Measurements from ENCODE around the gene SLC30A10. TPM values are rescaled to one million over a fixed set of nuclear protein-coding genes. Genes with fewer than 3 reads are reported as not detected.
A peak's percentile ranks its signal among the peaks of the same experiment; 100 is the strongest.
"Not testable (repeated sequence)": the region's sequence is repeated elsewhere in the genome, so short reads cannot be mapped to it uniquely, and the experiment has no call there.

Gene SLC30A10
- total RNA-seq (2014; rRNA removed; shearing (Covaris generic)), result 0.15 and 0.17 TPM in 2 replicates

DNA sequence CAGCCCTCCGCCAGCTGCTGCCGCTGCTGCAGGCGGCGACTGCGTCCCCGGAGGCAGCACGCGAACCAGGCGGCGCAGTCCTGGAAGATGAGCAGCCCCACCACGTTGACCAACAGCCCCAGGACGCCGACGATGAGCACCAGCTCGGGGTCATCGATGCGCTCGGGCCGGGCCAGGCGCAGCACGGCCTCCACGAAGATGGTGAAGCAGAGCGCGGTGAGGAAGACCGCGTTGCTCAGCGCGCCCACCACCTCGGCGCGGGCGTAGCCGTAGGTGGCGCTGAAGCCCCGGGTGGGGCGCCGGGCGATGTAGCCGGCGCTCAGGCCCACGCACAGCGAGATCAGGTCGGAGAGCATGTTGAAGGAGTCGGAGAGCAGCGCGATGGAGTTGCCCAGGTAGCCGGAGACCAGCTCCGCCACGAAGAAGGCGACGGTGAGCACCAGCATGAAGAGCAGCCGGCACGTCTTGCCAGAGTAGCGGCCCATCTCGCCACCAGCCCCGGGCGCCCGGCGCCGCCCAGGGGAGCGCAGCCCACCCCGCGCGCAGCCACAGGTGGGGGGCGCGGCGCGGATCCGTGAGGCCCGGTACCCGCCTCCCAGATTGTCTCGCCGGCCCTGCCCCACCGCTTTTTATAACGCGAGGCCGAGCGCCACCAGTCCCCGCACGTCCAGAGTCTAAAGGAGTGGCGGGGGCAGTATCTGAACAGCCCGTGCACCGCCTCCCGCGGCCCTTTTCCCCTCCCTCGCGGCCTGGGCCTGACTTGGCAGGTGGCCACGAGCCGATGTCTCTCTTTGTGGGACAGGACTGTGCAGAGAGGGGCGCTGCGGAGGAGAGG lies at the start of gene SLC30A10:
Gene SLC30A10, minus strand, starts transcription at position 602 of the 835 bp plus-strand sequence. Its CDS starts 117 bp downstream, at position 485.
- H3K27me3 ChIP-seq (ENCODE audit: control insufficient read depth, insufficient read depth, low read length), result peaks cover 36% of the 10 kb centered on the region
- DNase-seq, result peak; percentile 81
- peak within 1 kb of the TSS; percentile 61 for H3K4me3 ChIP-seq (ENCODE audit: insufficient read depth, low read depth, low read length)
- no peaks in the 10 kb centered on the region for H3K36me3 ChIP-seq (replicated peaks; ENCODE audit: control insufficient read depth, insufficient read depth, low read length)

DNA sequence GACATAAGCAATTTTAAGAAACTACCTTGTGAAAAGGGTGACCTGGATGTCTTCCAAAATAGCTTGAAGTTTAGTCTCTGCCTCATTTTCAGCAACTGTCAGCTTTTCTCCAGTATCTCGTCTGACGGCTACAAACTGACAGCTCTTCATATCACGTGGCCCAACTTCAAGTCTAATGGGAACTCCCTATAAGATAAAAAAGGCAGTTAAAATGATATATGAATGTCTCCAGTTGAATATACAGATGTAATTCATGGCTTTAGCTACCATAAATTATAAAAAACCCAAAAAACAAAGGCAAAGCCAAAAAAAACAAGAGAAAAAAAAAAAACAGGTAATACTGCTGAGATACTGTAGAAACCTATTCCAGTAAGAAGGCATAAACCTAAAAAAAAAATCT lies 44.9 kb upstream of the SLC30A10 start:
- H3K36me3 ChIP-seq (replicated peaks; ENCODE audit: control insufficient read depth, insufficient read depth, low read length), result peaks cover 7% of the 10 kb centered on the region
- no peak for DNase-seq
- no peak overlapping the region for H3K4me3 ChIP-seq (ENCODE audit: insufficient read depth, low read depth, low read length)
- no peaks in the 10 kb centered on the region for H3K27me3 ChIP-seq (ENCODE audit: control insufficient read depth, insufficient read depth, low read length)

DNA sequence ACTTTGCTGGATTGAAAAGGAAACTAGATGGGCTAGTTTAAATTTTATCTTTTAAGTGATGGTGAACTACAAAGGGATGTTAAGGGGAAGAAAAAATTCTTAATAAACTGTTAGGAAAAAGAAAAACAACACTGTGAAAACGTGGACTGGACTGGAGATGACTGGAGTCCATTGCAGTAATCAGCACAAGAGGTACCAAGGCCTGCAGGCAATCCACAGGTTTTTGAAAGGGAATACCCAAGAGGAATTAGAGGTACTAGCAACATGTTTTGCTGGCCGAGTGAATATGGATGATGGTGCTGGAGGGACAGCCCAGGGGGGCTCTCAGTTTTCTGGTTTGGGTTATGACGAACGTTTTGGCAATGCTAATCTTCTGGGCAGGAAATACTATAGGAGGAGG lies 39.0 kb upstream of the SLC30A10 start:
- DNase-seq, result no peak
- no peaks in the 10 kb centered on the region for H3K27me3 ChIP-seq (ENCODE audit: control insufficient read depth, insufficient read depth, low read length)
- no peak overlapping the region for H3K4me3 ChIP-seq (ENCODE audit: insufficient read depth, low read depth, low read length)
- peaks cover 4% of the 10 kb centered on the region for H3K36me3 ChIP-seq (replicated peaks; ENCODE audit: control insufficient read depth, insufficient read depth, low read length)

DNA sequence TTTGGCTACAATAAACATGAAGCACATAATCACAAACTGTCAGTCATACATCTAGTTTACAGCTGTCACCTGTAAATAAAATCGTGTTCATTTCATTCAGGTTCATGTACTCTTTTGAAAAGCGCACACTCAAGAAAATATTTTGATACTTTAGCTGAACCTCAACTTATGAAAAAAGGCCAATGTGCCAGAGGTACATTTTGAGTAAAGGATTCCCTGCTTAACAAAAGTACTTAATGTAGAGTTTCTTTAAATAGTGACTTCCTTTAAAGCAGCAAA lies 37.7 kb upstream of the SLC30A10 start:
- H3K4me3 ChIP-seq (ENCODE audit: insufficient read depth, low read depth, low read length), result no peak overlapping the region
- DNase-seq, result no peak
- H3K27me3 ChIP-seq (ENCODE audit: control insufficient read depth, insufficient read depth, low read length), result no peaks in the 10 kb centered on the region
- peaks cover 4% of the 10 kb centered on the region for H3K36me3 ChIP-seq (replicated peaks; ENCODE audit: control insufficient read depth, insufficient read depth, low read length)

DNA sequence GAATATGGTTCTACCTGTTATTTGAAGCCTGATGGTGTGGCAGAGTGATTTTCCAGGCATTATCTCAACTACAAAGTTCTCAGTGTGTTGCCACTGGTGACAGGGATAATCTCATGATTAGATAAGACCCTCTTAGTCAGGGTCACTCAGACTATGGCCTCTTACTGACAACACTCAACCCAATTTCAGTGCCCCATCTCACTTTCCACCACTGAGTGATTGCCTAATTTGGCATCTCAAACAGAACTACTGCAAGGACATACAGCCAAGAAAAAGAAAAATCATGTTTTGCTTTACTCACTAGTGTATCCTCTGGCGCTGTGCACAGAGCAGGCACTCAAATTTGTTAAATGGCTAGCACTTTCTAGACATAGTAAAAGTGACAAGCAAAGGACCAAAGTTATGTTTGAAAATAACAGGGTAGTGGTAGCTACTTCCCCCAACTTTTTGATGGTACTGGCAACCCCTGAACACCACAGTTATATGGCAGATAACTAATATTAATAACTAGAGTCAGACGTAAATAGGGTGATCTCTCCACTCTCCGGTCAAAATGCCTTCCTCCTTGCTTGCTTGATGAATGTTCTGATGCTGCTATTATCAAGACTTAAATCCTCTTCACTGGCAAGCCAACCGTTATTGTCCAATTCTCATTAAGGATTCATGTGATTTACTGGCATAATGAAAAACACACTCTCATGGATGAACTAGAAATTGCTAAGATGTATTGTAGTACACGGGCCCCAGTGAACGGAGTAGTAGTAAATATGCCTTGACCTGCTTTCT lies 37.1 kb upstream of the SLC30A10 start:
- peaks cover 4% of the 10 kb centered on the region for H3K36me3 ChIP-seq (replicated peaks; ENCODE audit: control insufficient read depth, insufficient read depth, low read length)
- no peak overlapping the region for H3K4me3 ChIP-seq (ENCODE audit: insufficient read depth, low read depth, low read length)
- no peak for DNase-seq

DNA sequence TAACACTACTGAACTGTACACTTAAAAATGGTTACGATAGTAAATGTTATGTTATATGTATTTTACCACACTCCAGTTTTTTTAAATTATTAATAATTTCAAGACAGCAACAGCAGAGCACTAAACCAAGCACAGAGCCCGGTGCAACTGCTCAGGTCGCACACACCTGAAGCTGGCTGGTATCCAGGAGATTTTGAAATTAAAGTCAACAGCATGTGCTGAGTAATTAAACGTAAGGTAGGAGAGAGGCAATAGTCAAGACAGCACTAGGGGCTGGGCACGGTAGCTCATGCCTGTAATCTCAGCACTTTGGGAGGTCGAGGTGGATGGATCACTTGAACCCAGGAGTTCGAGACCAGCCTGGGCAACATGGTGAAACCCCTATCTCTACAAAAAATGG lies 35.1 kb upstream of the SLC30A10 start:
- H3K4me3 ChIP-seq (ENCODE audit: insufficient read depth, low read depth, low read length), result no peak overlapping the region
- H3K27me3 ChIP-seq (ENCODE audit: control insufficient read depth, insufficient read depth, low read length), result no peaks in the 10 kb centered on the region
- DNase-seq, result no peak
- H3K36me3 ChIP-seq (replicated peaks; ENCODE audit: control insufficient read depth, insufficient read depth, low read length), result no peaks in the 10 kb centered on the region

More for the DNA sequence above, 37.1 kb upstream of the SLC30A10 start:
- H3K27me3 ChIP-seq (ENCODE audit: control insufficient read depth, insufficient read depth, low read length), result no peaks in the 10 kb centered on the region

DNA sequence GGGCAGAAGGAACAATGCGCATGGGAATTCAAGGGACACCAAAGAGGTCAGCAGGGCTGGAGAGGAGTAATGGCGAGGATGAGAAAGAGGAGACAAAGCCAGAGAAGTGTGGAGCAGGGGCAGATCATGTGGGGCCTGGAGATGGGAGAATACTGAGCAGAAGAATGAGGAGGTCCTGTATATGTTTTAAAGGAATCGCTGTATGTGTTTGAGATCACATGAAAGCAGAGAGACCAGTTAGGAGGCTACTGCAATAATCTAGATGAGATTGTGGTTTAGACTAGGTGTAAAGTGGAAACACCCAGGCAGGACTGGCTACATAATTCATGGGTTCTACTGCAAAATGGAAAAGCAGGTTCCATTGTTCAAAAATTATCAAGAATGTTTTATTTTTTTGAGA lies 33.3 kb upstream of the SLC30A10 start:
- Histone ChIP-seq H3K36me3 (replicated peaks; ENCODE audit: control insufficient read depth, insufficient read depth, low read length) (no peaks in the 10 kb centered on the region), H3K27me3 (ENCODE audit: control insufficient read depth, insufficient read depth, low read length) (no peaks in the 10 kb centered on the region), H3K4me3 (ENCODE audit: insufficient read depth, low read depth, low read length) (no peak overlapping the region)
- no peak for DNase-seq

DNA sequence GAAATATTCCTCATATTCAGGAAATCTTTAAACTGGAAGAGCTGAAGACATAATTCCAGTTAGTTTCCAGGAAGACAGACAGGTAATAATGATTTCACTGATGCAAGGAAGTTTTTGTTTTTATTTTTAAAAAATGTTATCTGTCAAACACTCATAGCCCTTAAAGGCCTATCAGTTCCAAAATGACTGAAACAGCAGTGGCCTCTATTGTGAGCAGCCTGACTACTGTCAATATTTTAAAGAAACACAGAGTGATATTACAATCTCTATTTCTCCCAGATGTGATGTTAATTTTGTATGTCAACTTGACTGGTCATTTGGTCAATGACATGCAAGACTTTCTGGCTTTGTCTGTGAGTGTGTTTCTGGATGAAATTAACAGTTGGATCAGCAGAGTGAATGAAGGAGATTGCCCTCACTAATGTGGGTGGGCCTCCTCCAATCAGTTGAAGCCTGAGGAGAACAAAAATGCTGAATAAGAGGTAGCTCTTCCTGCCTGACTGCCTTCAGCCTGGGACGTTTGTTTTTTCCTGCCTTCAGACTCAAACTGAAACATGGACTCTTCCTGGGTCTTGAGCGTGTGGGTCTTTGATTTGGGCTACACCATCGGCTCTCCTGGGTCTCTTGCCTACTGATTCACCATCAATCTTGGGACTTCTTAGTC lies 31.3 kb upstream of the SLC30A10 start:
- Histone ChIP-seq H3K27me3 (ENCODE audit: control insufficient read depth, insufficient read depth, low read length) (no peaks in the 10 kb centered on the region), H3K4me3 (ENCODE audit: insufficient read depth, low read depth, low read length) (no peak overlapping the region), H3K36me3 (replicated peaks; ENCODE audit: control insufficient read depth, insufficient read depth, low read length) (no peaks in the 10 kb centered on the region)
- DNase-seq, result no peak

DNA sequence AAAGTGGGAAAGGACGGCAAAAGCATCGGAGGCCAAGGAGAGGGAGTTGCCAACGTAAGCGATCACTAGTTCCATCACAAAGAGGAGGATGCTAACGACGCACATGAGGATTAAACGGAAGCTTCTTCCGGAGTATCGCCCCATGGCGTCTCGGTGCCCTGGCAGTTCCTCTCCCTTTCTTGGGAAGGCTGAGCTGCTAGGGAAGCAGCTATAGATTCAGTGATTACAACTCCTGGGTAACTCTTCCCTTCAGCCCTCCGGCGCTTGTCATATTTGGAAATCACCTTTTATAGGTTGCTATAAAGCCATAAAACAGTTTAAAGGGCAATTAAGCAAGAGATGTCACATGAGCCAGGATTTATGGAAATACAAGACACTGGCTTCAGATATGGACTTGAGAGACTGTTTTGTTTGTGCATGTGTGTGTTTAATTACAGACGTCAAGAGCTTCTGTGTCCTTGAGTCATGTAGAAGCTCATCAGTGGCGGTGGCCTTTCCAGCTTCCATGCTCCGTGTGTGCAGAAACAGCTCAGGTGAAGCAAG lies 30.6 kb upstream of the SLC30A10 start:
- no peak overlapping the region for H3K4me3 ChIP-seq (ENCODE audit: insufficient read depth, low read depth, low read length)
- no peaks in the 10 kb centered on the region for H3K36me3 ChIP-seq (replicated peaks; ENCODE audit: control insufficient read depth, insufficient read depth, low read length)
- no peaks in the 10 kb centered on the region for H3K27me3 ChIP-seq (ENCODE audit: control insufficient read depth, insufficient read depth, low read length)
- DNase-seq, result no peak

DNA sequence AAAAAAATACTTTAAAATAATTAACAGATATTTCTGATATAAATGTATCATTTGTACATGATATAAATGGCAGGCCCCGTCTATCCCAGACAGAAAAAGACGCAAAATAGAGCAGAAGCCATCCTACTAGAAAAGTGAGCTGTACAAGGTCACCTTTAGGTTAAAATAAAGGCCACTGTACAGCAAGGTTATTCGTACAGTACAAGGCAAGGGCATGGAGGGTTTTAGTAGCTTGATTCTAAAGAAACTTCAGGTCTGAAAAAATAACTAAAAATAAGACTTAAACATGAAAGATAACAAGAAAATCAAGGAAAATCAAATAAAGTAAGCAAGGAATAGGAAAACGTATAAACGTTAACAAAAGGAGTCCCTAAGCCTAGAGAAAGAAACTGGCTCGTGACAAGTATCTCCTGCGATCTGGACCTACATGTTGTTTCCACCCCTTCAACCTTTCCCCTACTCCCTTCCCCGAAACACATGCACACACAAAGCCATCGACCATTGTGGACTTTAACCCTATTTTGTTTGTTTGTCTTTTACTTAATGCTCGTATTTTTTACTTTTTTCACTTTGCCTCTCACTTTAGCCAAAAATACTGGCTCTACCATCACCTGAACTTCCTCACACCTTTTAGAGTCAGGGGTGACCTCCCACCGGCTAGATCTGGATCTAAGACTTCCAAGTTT lies 26.5 kb upstream of the SLC30A10 start:
- Histone ChIP-seq H3K27me3 (ENCODE audit: control insufficient read depth, insufficient read depth, low read length) (no peaks in the 10 kb centered on the region), H3K36me3 (replicated peaks; ENCODE audit: control insufficient read depth, insufficient read depth, low read length) (no peaks in the 10 kb centered on the region), H3K4me3 (ENCODE audit: insufficient read depth, low read depth, low read length) (no peak overlapping the region)
- no peak for DNase-seq

DNA sequence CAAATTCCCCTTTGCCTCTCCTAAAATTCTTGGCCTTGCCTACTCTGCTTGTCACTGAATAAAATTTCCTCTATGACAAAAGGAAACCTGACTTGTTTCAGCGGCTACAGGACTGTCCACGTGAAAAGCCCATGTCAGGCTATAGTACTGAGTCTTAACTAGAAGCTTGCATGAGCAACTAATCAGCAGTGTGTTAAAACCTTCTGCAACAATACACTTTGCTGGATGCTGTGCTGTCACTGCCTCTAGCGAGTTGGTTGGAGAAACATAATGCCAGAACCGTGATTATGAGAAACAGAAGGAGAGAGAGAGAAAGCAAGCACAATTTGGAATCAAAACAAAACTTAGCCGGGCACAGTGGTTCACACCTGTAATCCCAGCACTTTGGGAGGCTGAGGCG lies 25.7 kb upstream of the SLC30A10 start:
- H3K4me3 ChIP-seq (ENCODE audit: insufficient read depth, low read depth, low read length), result no peak overlapping the region

DNA sequence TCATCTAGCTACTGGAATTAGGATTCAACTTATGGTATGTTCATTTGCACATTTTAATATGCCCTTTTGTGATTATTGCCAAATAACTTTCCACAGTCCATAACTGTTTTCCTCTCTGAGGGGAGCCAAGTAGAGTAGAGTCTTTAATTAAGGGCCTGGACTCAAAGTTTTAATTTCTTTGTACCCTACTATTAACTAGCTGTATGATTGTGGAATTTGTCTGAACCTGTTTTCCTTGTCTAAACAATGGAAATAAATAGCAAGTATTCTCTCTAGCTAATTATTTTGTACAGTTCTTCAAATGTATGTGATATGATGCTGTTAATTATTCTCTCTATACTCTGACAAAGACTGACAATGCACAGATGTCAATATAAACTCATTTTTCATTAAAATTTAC lies 24.0 kb upstream of the SLC30A10 start:
- no peak overlapping the region for H3K4me3 ChIP-seq (ENCODE audit: insufficient read depth, low read depth, low read length)
- no peak for DNase-seq
- H3K27me3 ChIP-seq (ENCODE audit: control insufficient read depth, insufficient read depth, low read length), result no peaks in the 10 kb centered on the region
- no peaks in the 10 kb centered on the region for H3K36me3 ChIP-seq (replicated peaks; ENCODE audit: control insufficient read depth, insufficient read depth, low read length)

More for the DNA sequence above, 25.7 kb upstream of the SLC30A10 start:
- DNase-seq, result no peak
- Histone ChIP-seq H3K27me3 (ENCODE audit: control insufficient read depth, insufficient read depth, low read length) (no peaks in the 10 kb centered on the region), H3K36me3 (replicated peaks; ENCODE audit: control insufficient read depth, insufficient read depth, low read length) (no peaks in the 10 kb centered on the region)

DNA sequence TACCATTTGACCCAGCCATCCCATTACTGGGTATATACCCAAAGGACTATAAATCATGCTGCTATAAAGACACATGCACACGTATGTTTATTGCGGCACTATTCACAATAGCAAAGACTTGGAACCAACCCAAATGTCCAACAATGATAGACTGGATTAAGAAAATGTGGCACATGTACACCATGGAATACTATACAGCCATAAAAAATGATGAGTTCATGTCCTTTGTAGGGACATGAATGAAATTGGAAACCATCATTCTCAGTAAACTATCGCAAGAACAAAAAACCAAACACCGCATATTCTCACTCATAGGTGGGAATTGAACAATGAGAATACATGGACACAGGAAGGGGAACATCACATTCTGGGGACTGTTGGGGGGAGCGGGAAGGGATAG lies 20.9 kb upstream of the SLC30A10 start:
- not testable (repeated sequence) for H3K27me3 ChIP-seq (ENCODE audit: control insufficient read depth, insufficient read depth, low read length); DNase-seq; H3K36me3 ChIP-seq (replicated peaks; ENCODE audit: control insufficient read depth, insufficient read depth, low read length); H3K4me3 ChIP-seq (ENCODE audit: insufficient read depth, low read depth, low read length)

DNA sequence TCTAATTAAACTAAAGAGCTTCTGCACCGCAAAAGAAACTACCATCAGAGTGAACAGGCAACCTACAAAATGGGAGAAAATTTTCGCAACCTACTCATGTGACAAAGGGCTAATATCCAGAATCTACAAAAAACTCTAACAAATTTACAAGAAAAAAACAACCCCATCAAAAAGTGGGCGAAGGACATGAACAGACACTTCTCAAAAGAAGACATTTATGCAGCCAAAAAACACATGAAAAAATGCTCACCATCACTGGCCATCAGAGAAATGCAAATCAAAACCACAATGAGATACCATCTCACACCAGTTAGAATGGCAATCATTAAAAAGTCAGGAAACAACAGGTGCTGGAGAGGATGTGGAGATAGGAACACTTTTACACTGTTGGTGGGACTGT lies 20.4 kb upstream of the SLC30A10 start:
- not testable (repeated sequence) for H3K4me3 ChIP-seq (ENCODE audit: insufficient read depth, low read depth, low read length); DNase-seq; H3K27me3 ChIP-seq (ENCODE audit: control insufficient read depth, insufficient read depth, low read length); H3K36me3 ChIP-seq (replicated peaks; ENCODE audit: control insufficient read depth, insufficient read depth, low read length)

Measured in H7 (cell line).